Motor neuron (in vitro differentiated cells): ENCODE results near the gene LPO. TPM values are rescaled to one million over a fixed set of nuclear protein-coding genes. Genes with fewer than 3 reads are reported as not detected.
A peak's percentile ranks its signal among the peaks of the same experiment; 100 is the strongest.

Experiments used
- ATAC-seq, 8 experiments: fragments of 200-7000 bp; cut with Tn5 transposase; replicated peaks in 6 of 8; 2 replicates each; pipeline ENCODE4 v1.8.0; 2021; ENCODE audit warnings: mild to moderate bottlenecking in 8 of 8, moderate library complexity in 8 of 8
- H3K27ac ChIP-seq, 2 donors: fragments of 250-450 bp; sonication (Bioruptor Pico); 2 replicates each; pipeline ENCODE4 v1.9.0; 2021; ENCODE audit warnings: antibody characterized with exemption in 2 of 2, mild to moderate bottlenecking in 2 of 2, moderate library complexity in 1 of 2
- H3K4me1 ChIP-seq, 2 donors: fragments of 250-450 bp; sonication (Bioruptor Pico); replicated peaks in 1 of 2; 2 replicates each; pipeline ENCODE4 v1.6.1; 2021; ENCODE audit warnings: antibody characterized with exemption in 2 of 2, mild to moderate bottlenecking in 2 of 2, moderate library complexity in 1 of 2
- H3K4me3 ChIP-seq, 5 donors: fragments of 250-450 bp; sonication (Bioruptor Pico); 2 replicates each; pipeline ENCODE4 v1.9.0; 2021; ENCODE audit warnings: antibody characterized with exemption in 5 of 5, mild to moderate bottlenecking in 5 of 5, moderate library complexity in 4 of 5
- WGBS, 10 experiments: fragments of 450-650 bp; shearing (Covaris generic); methylation state at CpG; one replicate each; pipeline ENCODE4 v1.0.0; 2022; 5-methylcytosine and 5-hydroxymethylcytosine counted together
- in situ Hi-C, 9 experiments: fragments of 400-800 bp; cut with MboI; loops; one replicate each; pipeline ENCODE4 v1.15.0; 2021; ENCODE audit warnings: low sequenced_read_pairs in 9 of 9, low pct_unique_long_range_greater_than_20kb in 2 of 9; ENCODE audit not compliant: unreplicated experiment in 9 of 9
- total RNA-seq, 8 experiments: library from RNA; unstranded; fragments of 300-600 nt; gene quantifications; 2 replicates each; pipeline versions ENCODE4 v1.2.3 to v1.2.4, GENCODE V29; 2022

Gene LPO
- total RNA-seq, 8 experiments from 2014 or later = 0.08 to 1.2 (median 0.16) TPM; not detected in 1

DNA sequence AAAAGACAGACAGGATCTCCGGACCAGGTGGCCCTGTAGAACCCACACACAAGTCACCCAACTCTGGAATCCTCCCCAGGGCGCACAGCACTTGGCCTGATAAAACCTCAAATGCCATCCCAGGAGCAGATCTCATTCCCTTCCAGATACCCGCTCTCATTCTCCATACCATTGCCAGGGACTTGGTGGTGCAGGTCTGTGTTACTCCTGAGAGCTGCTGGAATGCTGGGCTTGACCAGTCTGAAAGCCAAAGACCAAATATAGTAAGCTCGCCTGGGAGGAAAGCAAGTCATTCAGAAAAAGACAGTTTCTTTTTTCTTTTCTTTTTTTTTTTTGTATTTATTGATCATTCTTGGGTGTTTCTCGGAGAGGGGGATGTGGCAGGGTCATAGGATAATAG lies 30.0 kb upstream of the LPO start:
- in situ Hi-C loops = no loop called here
- no peak overlapping the region for H3K4me3 ChIP-seq
- H3K27ac ChIP-seq = no peak overlapping the region
- 83 to 100% (median 93%) methylated on average over 1 to 3 of the region's 5 CpGs; no CpG with 5 or more reads in 2 of the 10 experiments for WGBS, 10 experiments
- no peak for ATAC-seq
- H3K4me1 ChIP-seq = no peaks in the 10 kb centered on the region

DNA sequence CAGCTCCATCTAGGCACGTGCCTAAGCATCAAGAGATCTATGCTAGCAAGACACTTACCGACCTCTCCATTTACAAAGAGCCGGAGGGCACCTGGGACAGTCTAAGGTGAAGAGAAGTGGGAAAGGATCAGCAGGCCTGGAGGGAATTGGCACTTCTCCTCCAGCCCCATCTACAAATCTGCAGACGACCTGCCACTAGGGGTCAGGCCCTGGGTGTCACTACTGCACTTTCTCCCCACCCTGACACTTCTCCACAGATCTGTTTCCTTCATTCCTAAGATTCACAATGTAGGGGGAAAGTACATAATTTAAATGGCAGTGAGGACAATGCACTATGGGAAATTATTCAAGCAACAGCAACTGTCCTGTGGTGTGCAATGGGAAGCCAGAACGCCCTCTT lies 27.5 kb upstream of the LPO start:
- H3K4me3 ChIP-seq = no peak overlapping the region
- in situ Hi-C loops = no loop called here
- ATAC-seq = peak in 1 of 8 experiments; percentile 31
- 63 to 100% (median 87%) methylated on average over 1 to 4 of the region's 5 CpGs; no CpG with 5 or more reads in 4 of the 10 experiments for WGBS, 10 experiments
- H3K27ac ChIP-seq = no peak overlapping the region
- H3K4me1 ChIP-seq = no peaks in the 10 kb centered on the region

DNA sequence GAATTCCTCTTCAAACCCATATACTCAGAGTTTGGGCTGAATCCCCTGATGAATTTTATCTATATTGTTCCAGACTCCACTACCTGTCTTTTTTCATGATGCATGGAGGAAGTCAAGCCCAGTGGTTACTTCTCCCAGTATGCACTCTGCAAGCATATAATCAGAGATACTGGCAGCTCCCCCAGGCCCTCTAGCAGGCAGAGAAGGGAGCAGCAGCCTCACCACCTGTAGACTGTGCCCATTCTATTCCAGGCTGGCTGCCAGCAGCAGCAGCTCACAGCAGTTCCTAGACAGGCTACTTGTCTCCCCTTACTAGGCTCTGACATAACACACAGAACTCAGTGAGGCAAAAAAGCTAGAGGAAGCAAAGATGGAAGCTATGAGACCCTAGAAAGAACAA lies 22.7 kb upstream of the LPO start:
- peaks cover 6 to 10% of the 10 kb centered on the region in 2 donors for H3K4me1 ChIP-seq
- in situ Hi-C loops = no loop called here
- ATAC-seq = no peak
- no peak overlapping the region for H3K4me3 ChIP-seq
- no peak overlapping the region for H3K27ac ChIP-seq

DNA sequence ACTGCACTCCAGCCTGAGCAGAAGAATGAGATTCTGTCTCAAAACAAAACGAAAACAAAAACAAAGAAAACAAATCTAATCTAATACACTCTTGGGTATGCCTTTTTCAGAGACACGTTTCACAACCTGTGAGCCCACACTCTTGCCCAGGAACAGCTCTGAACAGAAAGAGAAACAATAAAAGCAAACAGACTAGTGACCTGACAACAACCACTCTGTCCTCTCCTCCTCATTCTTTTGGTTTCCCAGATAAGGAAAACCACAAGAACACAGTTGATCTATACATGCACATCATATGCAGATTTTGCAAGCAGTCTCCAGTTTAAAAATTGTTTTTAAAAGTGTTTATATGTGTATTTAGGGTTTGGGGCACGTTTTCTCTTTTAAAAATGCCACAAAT lies 20.6 kb upstream of the LPO start:
- no peak overlapping the region for H3K27ac ChIP-seq
- WGBS, 10 experiments = 48 to 100% (median 93%) methylated on average over 1 to 3 of the region's 3 CpGs; no CpG with 5 or more reads in 2 of the 10 experiments
- peaks cover 6 to 10% of the 10 kb centered on the region in 2 donors for H3K4me1 ChIP-seq
- no peak overlapping the region for H3K4me3 ChIP-seq
- in situ Hi-C loops = no loop called here
- ATAC-seq = no peak

DNA sequence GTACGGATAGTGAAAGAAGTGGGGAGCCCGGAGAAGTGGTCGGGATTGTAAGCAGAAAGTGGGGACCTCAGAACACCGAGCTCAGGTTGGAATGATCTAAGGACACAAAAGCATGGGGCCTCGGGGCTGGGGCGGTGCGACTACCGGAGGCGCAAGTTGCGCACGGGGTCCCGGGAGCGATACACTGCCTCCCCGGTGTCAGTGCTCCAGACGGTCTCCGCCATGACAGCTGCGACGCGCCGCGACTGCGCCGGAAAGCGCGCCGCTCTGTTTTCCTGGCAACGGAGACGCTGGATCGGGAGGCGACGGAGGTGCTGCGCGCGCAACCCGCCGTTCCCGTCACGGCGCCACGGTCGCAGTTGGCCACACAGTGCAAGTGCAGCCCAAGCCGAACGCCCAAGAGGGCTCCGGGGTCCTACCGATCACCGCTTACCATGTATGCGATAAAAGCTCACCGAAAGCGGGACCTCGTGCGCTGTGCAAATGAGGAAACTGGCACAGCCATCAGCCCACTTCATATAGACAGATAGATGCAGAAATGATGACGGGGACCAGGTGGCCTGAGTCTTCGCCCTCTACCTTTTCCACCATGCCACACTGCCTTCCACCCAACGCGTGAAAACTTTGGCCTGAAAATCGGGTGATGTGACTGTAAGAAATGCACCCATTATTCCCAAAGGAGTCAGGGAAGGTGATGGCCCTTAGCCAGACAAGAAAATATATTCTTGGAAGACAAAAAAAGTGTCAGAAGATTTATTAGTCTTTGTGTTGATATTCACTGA lies 19.2 kb upstream of the LPO start, which contains the start of gene MKS1:
TSS of gene MKS1 (minus strand) at position 249 of the 782 bp plus-strand sequence. CDS start at position 224, 25 bp downstream.
- H3K4me1 ChIP-seq = peaks cover 6 to 10% of the 10 kb centered on the region in 2 donors
- peak within 1 kb of the TSS; percentile 53 to 83 (median 62) for H3K4me3 ChIP-seq
- ATAC-seq = peak; percentile 98 to 100 (median 99)
- in situ Hi-C loops = no loop called here
- H3K27ac ChIP-seq = peak within 1 kb of the TSS; percentile 77 to 88
- WGBS, 10 experiments = 0 to 68% (median 5%) methylated on average over 1 to 20 of the region's 56 CpGs; no CpG with 5 or more reads in 1 of the 10 experiments

DNA sequence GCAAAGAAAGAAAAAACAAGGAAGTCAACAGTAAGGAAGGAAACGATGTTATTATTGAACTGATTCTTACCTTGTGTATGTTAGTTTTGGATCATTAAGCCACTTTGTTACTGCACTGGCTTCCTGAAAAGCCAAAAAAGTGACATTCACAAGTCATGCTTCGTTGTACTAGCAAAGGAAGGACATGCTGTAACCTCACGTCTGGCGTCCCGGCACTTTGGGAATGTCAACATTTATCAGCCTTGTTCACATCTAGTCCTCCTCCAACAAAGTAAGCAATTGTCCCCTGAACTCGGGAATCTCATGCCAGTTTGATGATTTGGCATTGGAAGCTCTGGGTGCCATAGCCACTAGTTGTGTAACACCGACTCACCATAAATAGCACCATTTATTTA lies 18.6 kb upstream of the LPO start:
- peak overlapping the region in 2 of 5 donors; percentile 62 to 83 for H3K4me3 ChIP-seq

DNA sequence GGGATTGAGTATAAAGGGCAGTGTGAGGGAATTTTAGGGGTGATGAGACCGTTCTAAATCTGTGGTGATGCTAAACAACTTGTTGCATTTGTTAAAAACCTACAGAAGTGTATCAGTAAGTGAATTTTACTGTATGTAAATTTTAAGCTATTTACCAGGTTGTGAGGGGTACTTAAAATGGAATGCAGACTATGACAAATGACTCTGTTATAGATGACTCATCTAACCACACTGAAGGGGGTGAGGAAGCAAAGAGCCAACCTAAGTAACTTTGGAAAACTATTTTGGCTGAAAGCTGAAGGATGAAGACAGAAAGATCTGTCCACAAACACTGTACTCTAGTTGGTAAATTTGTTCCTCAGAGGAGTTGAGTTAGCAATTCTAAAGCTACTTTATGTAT lies 14.1 kb upstream of the LPO start:
- ATAC-seq = no peak
- H3K4me3 ChIP-seq = no peak overlapping the region
- in situ Hi-C loops = no loop called here
- H3K4me1 ChIP-seq = peaks cover 6% of the 10 kb centered on the region in 2 donors
- 0 to 57% (median 33%) methylated on average over 1 of the region's 1 CpG; no CpG with 5 or more reads in 1 of the 10 experiments for WGBS, 10 experiments
- H3K27ac ChIP-seq = no peak overlapping the region

More for the DNA sequence above, 18.6 kb upstream of the LPO start:
- Histone ChIP-seq H3K4me1 (peaks cover 6 to 10% of the 10 kb centered on the region in 2 donors), H3K27ac (no peak overlapping the region)
- no peak for ATAC-seq
- 10 to 100% (median 69%) methylated on average over 1 to 7 of the region's 7 CpGs; no CpG with 5 or more reads in 1 of the 10 experiments for WGBS, 10 experiments
- in situ Hi-C loops = no loop called here

DNA sequence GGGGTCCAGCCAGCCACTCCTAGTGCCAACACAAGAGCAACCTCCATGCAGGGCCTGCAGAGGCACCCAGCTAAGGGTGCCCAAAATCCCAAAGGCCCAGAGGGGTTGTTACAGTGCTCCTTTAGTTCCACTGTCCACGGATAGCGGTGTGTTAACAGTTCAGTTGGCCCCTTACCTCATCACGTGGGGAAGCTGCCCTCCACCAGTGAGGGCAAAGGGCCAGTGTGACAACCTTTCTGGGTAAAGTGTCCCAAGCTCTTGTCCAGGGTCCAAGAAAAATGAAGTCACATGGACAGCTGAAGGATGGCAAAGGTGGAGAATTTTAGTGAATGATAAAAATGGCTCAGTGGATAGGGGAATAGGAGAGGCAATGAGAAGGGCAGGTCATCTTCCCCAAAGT lies 10.7 kb upstream of the LPO start:
- no peak overlapping the region for H3K4me3 ChIP-seq
- no peaks in the 10 kb centered on the region for H3K4me1 ChIP-seq
- ATAC-seq = no peak
- 50 to 93% (median 82%) methylated on average over 1 to 3 of the region's 3 CpGs; no CpG with 5 or more reads in 5 of the 10 experiments for WGBS, 10 experiments
- H3K27ac ChIP-seq = no peak overlapping the region
- in situ Hi-C loops = no loop called here

DNA sequence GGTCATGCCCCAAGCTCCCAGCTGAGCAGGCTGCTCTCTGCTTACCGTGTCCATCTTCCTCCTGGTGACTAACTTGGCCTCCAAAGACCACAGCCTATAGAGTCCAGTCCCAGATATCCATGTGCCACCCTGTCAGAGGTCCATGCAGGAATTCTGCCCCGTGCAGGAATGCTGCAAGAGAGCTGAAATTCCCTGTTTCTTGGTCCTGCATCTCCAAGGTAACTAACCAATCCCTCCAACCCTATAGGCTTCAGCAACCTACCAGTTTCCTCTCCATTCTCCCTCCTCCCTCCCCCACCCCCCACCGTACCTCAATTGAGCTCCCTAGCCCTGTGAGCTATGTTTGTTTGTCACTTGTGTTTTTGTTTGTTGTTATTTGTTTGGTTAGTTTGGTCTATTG lies 9.7 kb upstream of the LPO start:
- Histone ChIP-seq H3K4me1 (no peaks in the 10 kb centered on the region), H3K4me3 (no peak overlapping the region), H3K27ac (no peak overlapping the region)
- WGBS, 10 experiments = 11 to 33% (median 20%) methylated on average over 1 to 2 of the region's 3 CpGs; no CpG with 5 or more reads in 6 of the 10 experiments
- no peak for ATAC-seq
- in situ Hi-C loops = no loop called here

DNA sequence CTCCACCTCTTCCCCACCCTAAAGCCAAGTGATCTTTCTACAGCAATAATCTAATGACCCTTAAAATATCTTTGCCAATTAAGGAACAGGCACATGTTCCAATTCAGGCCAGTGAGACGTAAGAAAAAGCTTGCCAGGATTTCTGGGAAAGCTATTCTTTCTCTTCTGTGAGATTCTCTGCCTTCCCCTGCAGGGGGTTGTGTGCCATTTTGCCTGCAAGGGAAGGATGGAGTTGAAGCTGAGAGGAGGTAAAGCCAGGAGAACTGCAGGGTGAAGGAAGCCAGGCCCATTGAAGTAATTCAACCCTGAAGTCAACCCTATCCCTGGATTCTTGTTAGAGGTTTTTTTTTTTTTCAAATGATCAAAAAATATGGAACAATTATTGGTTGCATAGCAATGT lies 9.0 kb upstream of the LPO start:
- WGBS, 10 experiments = 0 to 100% (median 65%) methylated on average over 1 of the region's 1 CpG; no CpG with 5 or more reads in 2 of the 10 experiments
- H3K4me1 ChIP-seq = no peaks in the 10 kb centered on the region
- no peak overlapping the region for H3K27ac ChIP-seq
- in situ Hi-C loops = no loop called here
- no peak overlapping the region for H3K4me3 ChIP-seq
- no peak for ATAC-seq

DNA sequence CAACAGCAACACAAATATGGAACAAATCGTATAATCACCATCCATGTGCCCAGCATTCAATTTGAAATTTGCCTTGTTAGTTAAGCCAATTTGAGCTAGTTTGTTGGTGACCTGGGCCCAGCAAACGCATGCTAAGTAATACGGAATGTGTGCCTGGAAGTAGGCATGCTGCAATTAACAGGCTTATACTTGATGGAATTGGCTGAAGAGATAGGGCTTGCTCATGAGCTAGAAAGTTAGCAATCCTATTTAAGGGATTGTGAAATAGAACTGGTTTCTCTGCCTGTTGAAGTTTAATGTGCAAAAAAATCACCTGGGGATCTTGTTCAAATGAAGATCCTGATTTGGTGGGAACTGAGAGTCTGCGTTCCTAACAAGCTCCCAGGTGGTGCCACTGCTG lies 8.5 kb upstream of the LPO start:
- Histone ChIP-seq H3K4me1 (no peaks in the 10 kb centered on the region), H3K27ac (no peak overlapping the region), H3K4me3 (no peak overlapping the region)
- 72 to 100% (median 89%) methylated on average over 1 to 4 of the region's 4 CpGs; no CpG with 5 or more reads in 1 of the 10 experiments for WGBS, 10 experiments
- ATAC-seq = no peak
- in situ Hi-C loops = no loop called here

DNA sequence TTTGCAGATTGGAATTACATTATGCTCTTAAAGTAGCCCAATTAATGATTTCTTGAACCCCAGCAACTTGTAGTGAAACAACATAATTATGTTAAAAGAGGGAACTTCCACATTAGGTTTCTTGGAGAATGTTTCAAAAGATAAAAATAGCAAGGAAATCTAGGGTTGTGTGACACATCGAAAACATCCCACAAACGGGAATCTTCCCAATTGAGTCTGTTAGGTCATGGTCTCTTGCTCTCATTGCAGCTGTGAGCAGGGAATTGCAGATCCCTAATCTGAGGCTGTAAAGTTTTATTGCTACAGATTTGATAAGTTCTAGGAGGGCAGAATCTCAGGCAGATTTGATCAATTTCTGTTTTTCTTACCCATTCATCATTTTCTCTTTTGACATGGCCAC lies 6.7 kb upstream of the LPO start:
- 0 to 100% (median 75%) methylated on average over 1 to 2 of the region's 2 CpGs; no CpG with 5 or more reads in 3 of the 10 experiments for WGBS, 10 experiments
- Histone ChIP-seq H3K4me1 (no peaks in the 10 kb centered on the region), H3K4me3 (no peak overlapping the region), H3K27ac (no peak overlapping the region)
- no peak for ATAC-seq
- in situ Hi-C loops = no loop called here

DNA sequence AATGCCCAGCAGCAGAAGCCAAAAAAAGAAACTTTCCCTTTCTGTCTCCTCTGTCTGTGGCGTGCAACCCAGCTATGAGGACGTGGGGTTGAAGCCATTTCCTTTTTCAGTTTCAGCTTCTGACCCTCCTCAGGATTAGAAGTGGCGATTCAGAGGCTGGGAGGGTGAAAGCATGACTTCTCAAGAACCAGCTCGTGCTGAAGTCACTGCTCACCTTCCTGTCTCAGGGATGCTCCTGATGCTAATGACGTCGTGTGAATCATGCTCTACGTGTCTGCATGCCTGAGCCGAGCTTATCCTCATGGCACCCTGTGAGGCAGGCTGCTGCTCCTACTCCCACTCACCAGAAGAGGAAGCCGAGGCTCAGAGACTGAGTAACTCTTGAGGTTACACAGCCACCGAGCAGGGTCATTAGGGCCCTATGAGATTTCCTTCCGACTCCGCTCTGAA lies 5.7 kb upstream of the LPO start:
- peak in 7 of 8 experiments; percentile 19 to 80 (median 39) for ATAC-seq
- H3K4me3 ChIP-seq = no peak overlapping the region
- in situ Hi-C loops = no loop called here
- H3K27ac ChIP-seq = no peak overlapping the region
- no peaks in the 10 kb centered on the region for H3K4me1 ChIP-seq
- WGBS, 10 experiments = 44 to 100% (median 57%) methylated on average over 1 to 8 of the region's 12 CpGs; no CpG with 5 or more reads in 4 of the 10 experiments
